GM21825 (cell line): ENCODE measurements around the gene TXNL4A.
"Not testable (repeated sequence)": the region's sequence is repeated elsewhere in the genome, so short reads cannot be mapped to it uniquely, and the experiment has no call there.

Source experiments
- ATAC-seq: cut with Tn5 transposase; IDR thresholded peaks from one replicate; pipeline ENCODE4 v1.9.1; 2021; ENCODE audit warnings: mild to moderate bottlenecking, moderate library complexity; ENCODE audit not compliant: unreplicated experiment

Gene TXNL4A

DNA sequence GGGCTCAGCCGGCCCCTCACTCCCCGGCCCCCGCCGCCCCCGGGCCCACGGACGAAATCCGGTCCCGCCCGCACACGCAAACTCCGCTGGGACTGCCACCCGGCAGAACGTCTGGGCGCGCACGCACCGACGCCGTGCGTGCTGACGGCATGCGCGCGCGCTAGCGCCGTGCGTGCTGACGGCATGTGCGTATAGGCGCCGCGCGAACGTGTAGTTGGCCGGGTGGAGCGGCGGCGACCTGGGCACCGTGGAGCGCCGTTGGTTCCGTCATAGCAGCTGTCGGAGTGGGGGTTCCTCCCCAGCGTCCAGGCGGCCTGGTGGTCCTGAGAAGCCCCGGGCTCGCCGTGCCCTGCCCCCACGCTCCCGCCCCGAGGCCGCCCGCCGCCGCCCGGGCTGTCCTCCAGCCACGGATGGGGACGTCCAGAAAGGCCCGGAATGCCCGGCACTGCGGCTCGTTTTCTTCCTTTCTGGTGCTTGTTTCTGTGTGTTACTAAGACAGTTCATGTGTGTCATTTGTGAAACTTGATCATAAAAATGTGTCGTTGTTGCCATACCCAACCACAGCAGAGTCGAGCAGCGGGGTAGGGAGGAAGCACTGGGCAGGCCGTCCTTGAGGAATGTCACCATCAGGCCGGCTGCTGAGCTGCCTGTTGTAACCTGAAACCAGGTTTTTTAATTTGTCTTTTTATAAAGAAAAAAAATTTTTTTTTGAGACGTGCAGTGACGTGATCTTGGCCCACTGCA, at the start of gene TXNL4A:
Gene TXNL4A (minus strand): TSS at position 113 of the 744 bp plus-strand sequence. CDS start 171 bp downstream, outside the sequence.
- peak; percentile 96 for ATAC-seq

DNA sequence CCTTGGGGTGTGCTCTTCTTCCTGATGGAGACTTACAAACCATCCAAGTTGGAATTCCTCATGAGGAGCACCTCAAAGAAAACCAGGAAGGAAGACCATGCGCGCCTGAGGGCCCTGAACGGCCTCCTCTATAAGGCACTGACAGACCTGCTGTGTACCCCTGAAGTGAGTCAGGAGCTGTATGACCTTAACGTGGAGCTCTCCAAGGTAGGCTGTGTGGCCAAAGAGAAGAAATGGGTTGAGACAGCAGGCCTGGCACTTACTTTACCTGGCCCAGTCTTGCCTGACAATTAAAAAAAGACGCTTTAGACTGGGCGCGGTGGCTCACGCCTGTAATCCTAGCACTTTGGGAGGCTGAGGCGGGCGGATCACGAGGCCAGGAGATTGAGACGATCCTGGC, 48.9 kb upstream of the TXNL4A start:
- no peak for ATAC-seq

DNA sequence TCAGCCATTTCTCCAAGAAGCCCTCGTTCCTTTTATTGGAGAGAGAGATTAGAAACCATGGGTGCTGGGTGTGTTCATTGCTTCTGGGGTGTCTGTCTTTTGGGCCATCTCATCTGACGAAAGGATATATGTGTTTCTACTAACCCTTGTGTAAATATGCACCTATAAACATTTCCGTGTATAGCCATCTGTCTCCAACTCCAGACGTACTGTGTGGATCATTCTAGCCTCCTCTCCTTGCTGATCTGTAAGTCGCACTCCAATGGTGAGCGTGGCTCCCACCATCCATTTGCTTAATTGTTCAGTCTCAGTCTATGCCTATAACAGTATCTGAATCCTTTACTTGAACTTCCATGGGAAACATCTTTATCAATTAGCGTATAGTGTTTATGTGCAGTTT, 47.6 kb upstream of the TXNL4A start:
- no peak for ATAC-seq

- no peak for ATAC-seq
These were observed 46.6 kb upstream of the TXNL4A start for GRCh38 chr18:80034852-80035406.

- ATAC-seq = peak; percentile 68
These were observed 45.9 kb upstream of the TXNL4A start, which contains the start of gene RBFA for GRCh38 chr18:80034068-80034851. Gene RBFA (plus strand): TSS chr18:80034434. CDS start chr18:80034496, 62 bp downstream.

- ATAC-seq = no peak
These were observed 45.1 kb upstream of the TXNL4A start for GRCh38 chr18:80033181-80034067.

DNA sequence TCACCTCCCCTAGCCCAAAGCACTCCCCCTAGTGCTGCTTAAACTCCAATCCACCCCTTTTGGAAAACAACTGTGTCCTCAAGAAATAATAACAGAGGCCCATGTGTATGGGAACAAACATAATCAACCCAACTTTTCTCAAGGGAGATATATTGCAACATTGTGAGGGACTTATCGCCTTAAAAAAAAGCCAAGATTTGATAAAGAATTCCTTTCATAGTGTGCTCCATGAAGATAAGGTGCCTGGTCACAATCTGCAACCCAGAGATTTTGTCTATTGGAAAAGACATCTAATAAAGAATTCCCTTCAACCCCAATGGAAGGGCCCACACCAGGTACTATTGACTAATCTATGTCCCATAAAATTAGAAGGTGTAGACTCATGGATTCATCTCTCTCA, 41.3 kb upstream of the TXNL4A start:
- no peak for ATAC-seq

- not testable (repeated sequence) for ATAC-seq
These were observed 39.4 kb upstream of the TXNL4A start for GRCh38 chr18:80027719-80028118.

- no peak for ATAC-seq
These were observed 38.0 kb upstream of the TXNL4A start for GRCh38 chr18:80026363-80026762.

- no peak for ATAC-seq
These were observed 34.8 kb upstream of the TXNL4A start for GRCh38 chr18:80023173-80023572.

- ATAC-seq = no peak
These were observed 34.2 kb upstream of the TXNL4A start for GRCh38 chr18:80022613-80023012.

DNA sequence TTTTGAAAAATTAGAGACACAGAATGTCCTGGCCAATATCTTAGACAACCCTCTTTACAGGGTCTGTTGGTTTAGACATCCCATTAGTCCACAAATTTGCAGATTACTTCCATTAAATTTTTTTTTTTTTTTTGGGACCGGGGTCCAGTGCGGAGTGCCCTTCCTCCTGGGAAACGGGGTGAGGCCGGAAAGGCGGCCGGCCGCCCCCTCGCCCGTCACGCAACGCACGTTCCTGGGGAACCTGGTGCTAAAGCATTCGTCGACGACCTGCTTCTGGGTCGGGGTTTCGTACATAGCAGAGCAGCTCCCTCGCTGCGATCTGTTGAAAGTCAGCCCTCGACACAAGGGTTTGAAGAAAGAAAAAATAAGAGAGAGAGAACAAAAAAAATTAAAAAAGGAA, 24.4 kb upstream of the TXNL4A start:
- no peak for ATAC-seq

GRCh38 chr18:80011496-80012137, 23.3 kb upstream of the TXNL4A start:
- not testable (repeated sequence) for ATAC-seq

- no peak for ATAC-seq
These were observed 22.2 kb upstream of the TXNL4A start for GRCh38 chr18:80010551-80010906.

DNA sequence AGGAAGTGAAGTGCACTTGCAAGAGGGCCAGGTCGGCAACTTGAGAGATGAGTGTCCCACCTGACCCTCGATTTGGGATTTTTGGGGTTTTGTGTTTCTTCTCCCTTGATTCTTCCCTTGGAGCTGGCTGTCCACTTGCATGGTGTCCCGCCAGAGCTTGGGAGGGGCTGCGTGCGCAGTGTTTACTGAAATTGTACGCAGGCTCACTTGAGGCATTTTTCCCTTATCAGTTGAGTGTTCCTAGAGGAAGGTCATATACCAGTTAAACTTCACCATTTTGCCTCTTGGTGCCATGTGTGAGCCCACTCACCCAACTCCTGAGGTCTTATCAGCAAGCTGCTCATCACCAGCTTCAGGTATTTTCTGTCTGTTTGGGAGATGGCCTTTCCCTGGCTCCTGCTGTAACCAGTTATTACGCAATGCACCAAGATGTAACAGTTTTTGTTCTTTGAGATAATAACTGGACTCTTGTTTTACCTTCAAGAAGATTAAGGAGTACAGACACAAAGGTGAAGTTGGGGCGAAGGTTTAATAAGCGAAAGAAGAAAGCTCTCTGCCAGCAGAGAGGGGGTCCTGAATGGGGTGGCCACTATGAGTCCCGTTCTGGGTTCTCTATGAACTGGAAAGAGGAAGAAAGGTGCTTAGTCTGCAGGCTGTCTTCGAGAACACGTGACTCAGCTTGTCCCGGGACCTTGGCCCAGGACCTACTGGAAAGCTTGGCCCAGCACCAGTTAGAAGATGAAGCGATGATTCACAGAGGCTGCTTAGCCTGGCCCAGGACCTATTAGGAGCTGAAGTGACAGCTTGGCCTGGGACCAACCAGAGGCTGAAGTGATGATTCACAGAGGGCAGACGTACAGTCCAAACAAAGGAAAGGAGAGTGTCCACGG, 21.5 kb upstream of the TXNL4A start:
- ATAC-seq = no peak

DNA sequence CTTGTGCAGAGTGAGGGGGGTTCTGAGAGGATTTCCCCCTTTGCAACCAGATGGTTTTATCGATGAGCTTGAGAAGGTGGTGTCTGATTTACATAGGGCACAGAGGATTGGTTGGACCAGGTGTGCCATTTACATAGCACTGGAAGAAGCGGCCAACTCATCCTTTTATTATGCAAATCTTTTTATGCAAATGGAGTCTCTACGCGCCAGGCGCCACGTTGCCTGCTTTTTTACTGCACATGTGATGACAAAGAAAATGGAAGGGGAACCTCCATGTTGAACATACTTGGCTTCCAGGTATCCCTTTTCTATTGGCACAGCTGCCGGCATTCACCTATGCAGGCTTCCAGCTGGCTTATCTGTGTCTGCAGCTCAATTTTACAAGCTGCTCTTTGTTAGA, 18.4 kb upstream of the TXNL4A start:
- ATAC-seq = no peak

DNA sequence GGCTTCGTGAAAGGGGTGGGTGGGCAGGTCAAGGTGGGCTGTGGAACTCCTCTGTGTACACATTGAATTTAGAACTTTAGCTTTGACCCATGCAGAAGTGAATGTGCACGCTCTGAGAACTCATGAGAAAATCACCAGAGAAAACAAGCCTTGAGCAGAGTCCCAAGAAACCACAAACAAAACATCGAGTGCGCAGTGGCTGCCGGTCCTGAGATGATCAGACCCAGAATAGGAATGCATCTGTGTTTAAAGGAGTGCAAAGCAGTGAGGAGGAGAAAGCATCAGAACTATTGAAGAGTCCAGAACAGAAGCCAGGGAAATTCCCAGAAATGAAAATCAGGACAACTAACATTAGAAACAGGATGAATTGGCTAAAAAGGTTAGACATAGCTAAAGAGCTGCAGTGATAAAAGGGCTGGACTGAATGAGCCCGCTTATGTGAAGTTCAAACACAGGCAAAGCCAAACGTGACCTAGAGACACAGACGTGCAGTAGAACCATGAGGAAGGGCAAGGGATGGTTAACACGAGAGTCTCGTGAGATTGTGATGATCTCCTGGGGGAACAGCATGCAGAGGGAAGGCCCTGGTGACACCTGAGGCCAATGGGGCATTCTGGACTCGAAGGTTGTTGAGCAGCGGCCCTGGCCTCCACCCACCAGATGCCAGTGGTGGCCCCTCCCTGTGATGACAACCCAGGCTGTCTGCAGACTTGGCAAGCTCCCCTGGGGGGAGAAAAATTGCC, 16.4 kb upstream of the TXNL4A start:
- no peak for ATAC-seq

GRCh38 chr18:80002468-80002867, 14.1 kb upstream of the TXNL4A start:
- no peak for ATAC-seq

GRCh38 chr18:80000877-80001276, 12.5 kb upstream of the TXNL4A start:
- no peak for ATAC-seq
